A549 (cell line): Measurements from ENCODE around the gene TES. TPM values are rescaled to one million over a fixed set of nuclear protein-coding genes. Genes with fewer than 3 reads are reported as not detected.

Source experiments
- ATOH8 ChIP-seq: fragments of 250-450 bp; sonication (Bioruptor Pico); IDR thresholded peaks from 2 replicates; pipeline ENCODE4 v1.5.0; 2020; ENCODE audit warnings: low read depth, mild to moderate bottlenecking, moderate library complexity
- CBX8 ChIP-seq: fragments of 200-600 bp; sonication (generic); IDR thresholded peaks from 2 replicates; pipeline ENCODE4 v1.6.1; 2016
- TP53 ChIP-seq: fragments of 250-450 bp; sonication (Bioruptor Pico); IDR thresholded peaks from 2 replicates; pipeline ENCODE4 v1.5.0; 2021; ENCODE audit warnings: mild to moderate bottlenecking, moderate library complexity
- polyA plus RNA-seq, 4 experiments: library from polyadenylated mRNA; depleted of rRNA in 3 of 4; stranded (reverse); fragments of >200 nt; fragmentation: RNase III in 1 of 4; extraction: RNeasy Plus Mini Kit Qiagen cat#74134 plus additional on column Dnase treatment in 1 of 4; gene quantifications; 2 replicates in 3 of 4; 3 replicates in 1 of 4; pipeline ENCODE4 v1.2.3, GENCODE V29; 2011 to 2017

Gene TES
- polyA plus RNA-seq, 2 of the 4 experiments (the other 2 are of a cell fraction): 45.9 to 134 TPM

DNA sequence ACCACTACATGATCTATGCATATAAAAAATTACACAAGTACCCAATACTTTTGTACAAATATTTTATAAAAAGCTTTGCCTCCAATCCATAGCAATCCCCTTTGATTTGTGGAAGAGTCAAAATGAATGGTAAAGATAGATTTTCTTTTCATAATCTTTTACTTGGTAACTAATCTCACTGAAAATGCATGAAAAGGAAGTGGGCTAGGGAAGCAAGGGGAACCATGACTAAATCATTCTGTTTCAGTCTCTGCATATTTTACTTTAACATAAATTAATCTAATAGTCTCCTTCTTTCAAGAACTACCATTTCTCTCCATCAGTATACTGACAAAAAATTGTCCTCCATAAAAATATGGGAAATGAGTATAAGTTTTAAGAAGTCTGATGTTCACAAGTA is 96.9 kb downstream of the TES start (continued):
- no peak for TF ChIP-seq TP53 (CRISPR knock-in tag)
- no peak for TF ChIP-seq ATOH8 (CRISPR knock-in tag)
- no peak for TF ChIP-seq CBX8
- TF ChIP-seq, all 56 proteins: peak for 0

Other genes starting within 250 kb of the TES start
- 0.07 and 0.13 TPM in 2 replicates for gene TFEC, start 179.8 kb upstream of the TES start, polyA plus RNA-seq (2011; rRNA removed)
- 0.01 to 0.05 TPM in 2 of 3 replicates, not detected in the other for gene TFEC, start 179.8 kb upstream of the TES start, polyA plus RNA-seq (2017; fragmentation: RNase III; extraction: RNeasy Plus Mini Kit Qiagen cat#74134 plus additional on column Dnase treatment)